Tibial nerve (tissue), 4 donors: ENCODE data around the gene RAB3GAP2.

Experiments used
- EP300 ChIP-seq, 2 donors: sonication (generic); formaldehyde crosslinking; IDR thresholded peaks; one replicate each; pipeline ENCODE4 v1.6.1; 2017; ENCODE audit warnings: antibody characterized with exemption in 2 of 2, mild to moderate bottlenecking in 1 of 2
- TF ChIP-seq, protein P1 (sequence below), 5 experiments: fragments of 200-600 bp in 3 of 5; fragments of 450-650 bp in 2 of 5; sonication (generic) in 3 of 5; IDR thresholded peaks; one replicate each; pipeline ENCODE4 v1.5.1; 2016 to 2019; ENCODE audit warnings: antibody characterized with exemption in 5 of 5, mild to moderate bottlenecking in 3 of 5, moderate library complexity in 2 of 5

DNA sequence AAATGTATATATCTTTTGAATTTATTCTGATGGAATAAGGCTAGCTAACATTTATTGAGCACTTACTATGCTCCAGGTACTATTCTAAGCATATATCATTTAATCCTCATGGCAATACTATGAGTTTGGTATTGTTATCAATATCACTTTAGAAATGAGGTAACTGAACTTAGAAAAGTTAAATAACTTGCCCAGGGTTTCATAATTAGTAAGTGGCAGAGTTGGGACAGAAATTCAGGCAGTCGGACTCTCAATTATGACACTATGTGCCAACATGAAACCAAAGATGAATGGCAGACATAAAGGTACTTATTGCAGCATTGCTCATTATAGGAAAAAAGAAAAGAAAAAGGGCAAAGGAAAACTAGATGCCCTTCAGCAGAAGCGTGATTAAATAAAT lies 48.2 kb downstream of the RAB3GAP2 start:
- TF ChIP-seq, protein P1, sequence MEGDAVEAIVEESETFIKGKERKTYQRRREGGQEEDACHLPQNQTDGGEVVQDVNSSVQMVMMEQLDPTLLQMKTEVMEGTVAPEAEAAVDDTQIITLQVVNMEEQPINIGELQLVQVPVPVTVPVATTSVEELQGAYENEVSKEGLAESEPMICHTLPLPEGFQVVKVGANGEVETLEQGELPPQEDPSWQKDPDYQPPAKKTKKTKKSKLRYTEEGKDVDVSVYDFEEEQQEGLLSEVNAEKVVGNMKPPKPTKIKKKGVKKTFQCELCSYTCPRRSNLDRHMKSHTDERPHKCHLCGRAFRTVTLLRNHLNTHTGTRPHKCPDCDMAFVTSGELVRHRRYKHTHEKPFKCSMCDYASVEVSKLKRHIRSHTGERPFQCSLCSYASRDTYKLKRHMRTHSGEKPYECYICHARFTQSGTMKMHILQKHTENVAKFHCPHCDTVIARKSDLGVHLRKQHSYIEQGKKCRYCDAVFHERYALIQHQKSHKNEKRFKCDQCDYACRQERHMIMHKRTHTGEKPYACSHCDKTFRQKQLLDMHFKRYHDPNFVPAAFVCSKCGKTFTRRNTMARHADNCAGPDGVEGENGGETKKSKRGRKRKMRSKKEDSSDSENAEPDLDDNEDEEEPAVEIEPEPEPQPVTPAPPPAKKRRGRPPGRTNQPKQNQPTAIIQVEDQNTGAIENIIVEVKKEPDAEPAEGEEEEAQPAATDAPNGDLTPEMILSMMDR (IDR thresholded peaks at IDR 0.05): no peak
- no peak for TF ChIP-seq EP300 (IDR thresholded peaks at IDR 0.05)
